PC-3 (cell line): ENCODE measurements around the gene ACO1.

Experiments used
- CTCF ChIP-seq: fragments of 300-600 bp; sonication (generic); conservative IDR thresholded peaks from 2 replicates; pipeline ENCODE4 v1.5.1; 2017; ENCODE audit warnings: antibody characterized with exemption, low read depth, mild to moderate bottlenecking, low read length
- EZH2 ChIP-seq: fragments of 300-600 bp; sonication (generic); IDR thresholded peaks from one replicate; pipeline ENCODE4 v1.6.1; 2017; ENCODE audit warnings: antibody characterized with exemption, mild to moderate bottlenecking, low read length; ENCODE audit not compliant: unreplicated experiment
- EZH2phosphoT487 ChIP-seq: fragments of 300-600 bp; sonication (generic); IDR thresholded peaks from 2 replicates; pipeline ENCODE4 v1.6.1; 2018; ENCODE audit warnings: mild to moderate bottlenecking, antibody characterized with exemption, low read length, borderline replicate concordance

GRCh38 chr9:32344551-32345182 lies 39.8 kb upstream of the ACO1 start:
- TF ChIP-seq EZH2 (no peak), CTCF (no peak), EZH2phosphoT487 (no peak)
